Ishikawa (cell line): Measurements from ENCODE around the gene KIAA0513.

Source experiments
- CEBPB ChIP-seq: IDR thresholded peaks from 2 replicates; pipeline ENCODE4 v1.6.1; 2012
- CREB1 ChIP-seq: IDR thresholded peaks from 2 replicates; pipeline ENCODE4 v1.6.1; 2012; ENCODE audit warnings: low read depth
- EGR1 ChIP-seq: IDR thresholded peaks from 2 replicates; pipeline ENCODE4 v1.6.1; 2012
- EP300 ChIP-seq: IDR thresholded peaks from 2 replicates; pipeline ENCODE4 v1.6.1; 2012; ENCODE audit warnings: borderline replicate concordance
- TCF12 ChIP-seq: IDR thresholded peaks from 2 replicates; pipeline ENCODE4 v1.6.1; 2012; ENCODE audit warnings: low read depth
- TEAD4 ChIP-seq: IDR thresholded peaks from 2 replicates; pipeline ENCODE4 v1.6.1; 2012
- ZBTB7A ChIP-seq: IDR thresholded peaks from 2 replicates; pipeline ENCODE4 v1.6.1; 2012; ENCODE audit warnings: low read depth
- TF ChIP-seq, protein P1 (sequence below): IDR thresholded peaks from 2 replicates; pipeline ENCODE4 v1.6.1; 2012; ENCODE audit warnings: low read depth, mild to moderate bottlenecking
- TF ChIP-seq, protein P2 (sequence below): IDR thresholded peaks from 2 replicates; pipeline ENCODE4 v1.6.1; 2012

DNA sequence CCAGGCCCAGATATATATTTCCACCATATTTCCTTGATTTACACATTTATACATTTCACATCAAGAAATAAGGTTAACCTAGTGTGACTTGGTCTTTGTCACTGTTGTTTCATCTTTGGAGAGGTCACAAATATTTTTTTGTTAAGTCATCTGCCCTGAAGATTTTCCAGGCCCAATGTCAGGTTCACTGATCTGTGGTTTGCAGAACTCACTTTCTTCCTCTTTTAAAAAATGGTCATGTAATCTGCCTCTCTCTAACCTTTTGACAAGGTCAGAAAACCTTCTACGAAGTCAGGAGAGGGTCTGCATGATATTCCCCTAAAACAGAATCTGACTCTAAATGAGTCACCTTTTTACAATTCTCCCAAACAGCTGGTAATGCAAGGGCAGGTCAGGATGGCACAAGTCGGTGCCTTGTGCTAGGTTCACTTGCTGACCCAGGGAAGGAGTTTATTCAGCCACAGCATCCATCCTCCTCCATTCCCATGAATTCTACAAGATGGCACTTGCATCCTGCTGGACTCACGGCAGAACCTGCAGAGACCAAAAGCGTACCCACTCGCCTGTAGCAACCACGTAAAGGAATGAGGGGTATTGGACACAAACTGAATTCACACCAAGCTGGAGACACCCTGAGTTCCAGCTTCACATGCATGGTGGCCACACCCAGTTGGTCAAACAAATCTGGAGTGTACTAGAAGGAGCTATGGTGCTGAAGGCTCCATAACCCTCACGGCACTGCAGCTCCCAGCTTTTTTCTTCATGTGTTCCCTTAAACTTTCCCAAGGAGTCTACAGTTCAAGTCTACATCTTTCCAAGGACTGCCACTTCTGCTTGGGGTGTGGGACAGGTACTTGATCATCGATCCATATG lies 1.6 kb upstream of the KIAA0513 start:
- TF ChIP-seq, protein P1, sequence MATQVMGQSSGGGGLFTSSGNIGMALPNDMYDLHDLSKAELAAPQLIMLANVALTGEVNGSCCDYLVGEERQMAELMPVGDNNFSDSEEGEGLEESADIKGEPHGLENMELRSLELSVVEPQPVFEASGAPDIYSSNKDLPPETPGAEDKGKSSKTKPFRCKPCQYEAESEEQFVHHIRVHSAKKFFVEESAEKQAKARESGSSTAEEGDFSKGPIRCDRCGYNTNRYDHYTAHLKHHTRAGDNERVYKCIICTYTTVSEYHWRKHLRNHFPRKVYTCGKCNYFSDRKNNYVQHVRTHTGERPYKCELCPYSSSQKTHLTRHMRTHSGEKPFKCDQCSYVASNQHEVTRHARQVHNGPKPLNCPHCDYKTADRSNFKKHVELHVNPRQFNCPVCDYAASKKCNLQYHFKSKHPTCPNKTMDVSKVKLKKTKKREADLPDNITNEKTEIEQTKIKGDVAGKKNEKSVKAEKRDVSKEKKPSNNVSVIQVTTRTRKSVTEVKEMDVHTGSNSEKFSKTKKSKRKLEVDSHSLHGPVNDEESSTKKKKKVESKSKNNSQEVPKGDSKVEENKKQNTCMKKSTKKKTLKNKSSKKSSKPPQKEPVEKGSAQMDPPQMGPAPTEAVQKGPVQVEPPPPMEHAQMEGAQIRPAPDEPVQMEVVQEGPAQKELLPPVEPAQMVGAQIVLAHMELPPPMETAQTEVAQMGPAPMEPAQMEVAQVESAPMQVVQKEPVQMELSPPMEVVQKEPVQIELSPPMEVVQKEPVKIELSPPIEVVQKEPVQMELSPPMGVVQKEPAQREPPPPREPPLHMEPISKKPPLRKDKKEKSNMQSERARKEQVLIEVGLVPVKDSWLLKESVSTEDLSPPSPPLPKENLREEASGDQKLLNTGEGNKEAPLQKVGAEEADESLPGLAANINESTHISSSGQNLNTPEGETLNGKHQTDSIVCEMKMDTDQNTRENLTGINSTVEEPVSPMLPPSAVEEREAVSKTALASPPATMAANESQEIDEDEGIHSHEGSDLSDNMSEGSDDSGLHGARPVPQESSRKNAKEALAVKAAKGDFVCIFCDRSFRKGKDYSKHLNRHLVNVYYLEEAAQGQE, result no peak
- TF ChIP-seq, protein P2, sequence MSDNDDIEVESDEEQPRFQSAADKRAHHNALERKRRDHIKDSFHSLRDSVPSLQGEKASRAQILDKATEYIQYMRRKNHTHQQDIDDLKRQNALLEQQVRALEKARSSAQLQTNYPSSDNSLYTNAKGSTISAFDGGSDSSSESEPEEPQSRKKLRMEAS, result no peak
- TF ChIP-seq EP300, result no peak
- TF ChIP-seq CREB1, result no peak
- TF ChIP-seq TEAD4, result no peak
- TF ChIP-seq EGR1, result no peak
- TF ChIP-seq ZBTB7A, result no peak
- no peak for TF ChIP-seq TCF12
- no peak for TF ChIP-seq CEBPB
